Hepatocyte (in vitro differentiated cells): Measurements from ENCODE around the gene TIGAR. TPM values are rescaled to one million over a fixed set of nuclear protein-coding genes. Genes with fewer than 3 reads are reported as not detected.
A peak's percentile ranks its signal among the peaks of the same experiment; 100 is the strongest.

ENCODE experiments used
- DNase-seq: peaks from one replicate; pipeline ENCODE4 v3.0.0-alpha.2; 2016; ENCODE audit warnings: low spot score
- H2AFZ ChIP-seq: fragments of 200-600 bp; sonication (generic); 2 replicates; pipeline ENCODE4 v1.6.0; 2016; ENCODE audit warnings: antibody characterized with exemption, mild to moderate bottlenecking
- H3K27ac ChIP-seq: fragments of 200-600 bp; sonication (generic); 2 replicates; pipeline ENCODE4 v1.5.1; 2016; ENCODE audit warnings: mild to moderate bottlenecking
- H3K27me3 ChIP-seq: fragments of 200-600 bp; sonication (generic); 2 replicates; pipeline ENCODE4 v1.6.1; 2016
- H3K36me3 ChIP-seq: fragments of 200-600 bp; sonication (generic); replicated peaks from 2 replicates; pipeline ENCODE4 v1.5.1; 2016; ENCODE audit warnings: low read depth; ENCODE audit not compliant: insufficient read depth
- H3K4me1 ChIP-seq: fragments of 200-600 bp; sonication (generic); 2 replicates; pipeline ENCODE4 v1.5.1; 2016; ENCODE audit warnings: mild to moderate bottlenecking, moderate library complexity; ENCODE audit not compliant: insufficient read depth
- H3K4me2 ChIP-seq: fragments of 200-600 bp; sonication (generic); 2 replicates; pipeline ENCODE4 v1.6.0; 2016
- H3K4me3 ChIP-seq: fragments of 200-600 bp; sonication (generic); 2 replicates; pipeline ENCODE4 v1.5.1; 2016; ENCODE audit warnings: mild to moderate bottlenecking
- H3K79me2 ChIP-seq: fragments of 200-600 bp; sonication (generic); 2 replicates; pipeline ENCODE4 v1.6.0; 2017; ENCODE audit warnings: mild to moderate bottlenecking
- H3K9me2 ChIP-seq: fragments of 200-600 bp; sonication (generic); replicated peaks from 2 replicates; pipeline ENCODE4 v1.6.0; 2017; ENCODE audit warnings: mild to moderate bottlenecking; ENCODE audit not compliant: insufficient read depth
- H3K9me3 ChIP-seq: fragments of 200-600 bp; sonication (generic); 2 replicates; pipeline ENCODE4 v1.5.1; 2016; ENCODE audit warnings: low read depth, mild to moderate bottlenecking
- H4K20me1 ChIP-seq: fragments of 200-600 bp; sonication (generic); 2 replicates; pipeline ENCODE4 v1.6.0; 2016; ENCODE audit warnings: mild to moderate bottlenecking; ENCODE audit not compliant: insufficient read depth, poor library complexity, severe bottlenecking
- CTCF ChIP-seq: fragments of 200-600 bp; sonication (generic); IDR thresholded peaks from 2 replicates; pipeline ENCODE4 v1.5.1; 2016; ENCODE audit warnings: antibody characterized with exemption, mild to moderate bottlenecking; ENCODE audit not compliant: poor library complexity
- EZH2 ChIP-seq: fragments of 200-600 bp; sonication (generic); IDR thresholded peaks from 2 replicates; pipeline ENCODE4 v1.6.1; 2016; ENCODE audit warnings: antibody characterized with exemption, mild to moderate bottlenecking, borderline replicate concordance
- EZH2phosphoT487 ChIP-seq: fragments of 200-600 bp; sonication (generic); IDR thresholded peaks from one replicate; pipeline ENCODE4 v1.6.1; 2018; ENCODE audit warnings: antibody characterized with exemption, mild to moderate bottlenecking, low read depth, moderate library complexity; ENCODE audit not compliant: unreplicated experiment, severe bottlenecking
- WGBS: methylation state at CpG from one replicate; pipeline ENCODE4 v1.1.6; 2016; ENCODE audit warnings: low lambda C conversion rate; ENCODE audit errors: missing lambda C conversion rate; 5-methylcytosine and 5-hydroxymethylcytosine counted together
- polyA plus RNA-seq: library from polyadenylated mRNA; unstranded; fragments of >200 nt; fragmentation: Nextera tagmentation; extraction: Ambion mirVana; gene quantifications from 2 replicates; pipeline ENCODE4 v1.2.1, GENCODE V29; 2016
- total RNA-seq: library from RNA; depleted of rRNA; stranded (reverse); fragments of >200 nt; gene quantifications from 2 replicates; pipeline ENCODE4 v1.2.3, GENCODE V29; 2014

TIGAR gene
- total and polyA plus RNA-seq, 2 experiments from 2014 or later = 7.9 to 9.8 TPM

DNA sequence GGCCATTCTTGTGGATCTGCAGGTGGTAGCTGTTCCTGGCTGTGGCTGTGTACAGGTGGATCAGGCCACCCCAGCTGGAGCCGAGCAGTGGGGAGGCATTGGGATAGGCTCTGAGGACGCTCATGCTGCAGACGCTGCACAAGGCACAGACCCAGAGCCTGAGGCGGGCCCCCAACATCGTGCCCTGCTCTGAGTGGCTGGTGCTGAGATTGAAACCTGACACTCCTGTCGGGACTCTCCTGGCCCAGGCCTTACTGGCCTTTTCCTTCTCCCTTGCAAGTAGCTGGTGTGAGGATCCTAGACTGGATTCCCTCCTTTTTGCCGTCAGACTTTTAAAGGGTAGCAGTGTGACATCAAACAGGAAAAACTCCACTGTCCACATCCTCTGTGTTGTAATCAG, 58.4 kb downstream of the TIGAR start, which contains the start of gene FGF23:
FGF23 (minus strand) TSS at position 308 of the 400 bp plus-strand sequence; CDS start at position 178, 130 bp downstream.
- DNase-seq = peak; percentile 58
- Histone ChIP-seq H3K27ac (peak within 1 kb of the TSS; percentile 86), H2AFZ (peak within 1 kb of the TSS; percentile 49), H3K27me3 (no peaks in the 10 kb centered on the region), H3K4me1 (no peaks in the 10 kb centered on the region), H3K9me2 (no peaks in the 10 kb centered on the region), H4K20me1 (no peaks in the 10 kb centered on the region), H3K36me3 (no peaks in the 10 kb centered on the region), H3K79me2 (no peaks in the 10 kb centered on the region), H3K4me2 (peak within 1 kb of the TSS; percentile 66), H3K4me3 (no peak within 1 kb of the TSS), H3K9me3 (no peaks in the 10 kb centered on the region)
- WGBS = 17% methylated on average over 7 of the region's 7 CpGs
- TF ChIP-seq EZH2 = no peak
- TF ChIP-seq CTCF = no peak
- no peak for TF ChIP-seq EZH2phosphoT487

- 87% methylated on average over 4 of the region's 4 CpGs for WGBS
- no peak overlapping the region for H2AFZ ChIP-seq
- no peak overlapping the region for H3K4me2 ChIP-seq
- TF ChIP-seq EZH2 = no peak
- TF ChIP-seq EZH2phosphoT487 = no peak
- H3K9me2 ChIP-seq = no peaks in the 10 kb centered on the region
- H3K36me3 ChIP-seq = no peaks in the 10 kb centered on the region
- H3K79me2 ChIP-seq = no peaks in the 10 kb centered on the region
- no peak overlapping the region for H3K4me3 ChIP-seq
- no peaks in the 10 kb centered on the region for H3K9me3 ChIP-seq
- H3K4me1 ChIP-seq = no peaks in the 10 kb centered on the region
- H3K27me3 ChIP-seq = no peaks in the 10 kb centered on the region
- H3K27ac ChIP-seq = no peak overlapping the region
- no peak for DNase-seq
- H4K20me1 ChIP-seq = no peaks in the 10 kb centered on the region
Measured at GRCh38 chr12:4380332-4380731, 59.3 kb downstream of the TIGAR start.

GRCh38 chr12:4383304-4383865, 62.4 kb downstream of the TIGAR start:
- DNase-seq = peak; percentile 28
- WGBS = 66% methylated on average over 8 of the region's 8 CpGs

More at GRCh38 chr12:4383304-4383865, 62.4 kb downstream of the TIGAR start:
- H3K9me2 ChIP-seq = no peaks in the 10 kb centered on the region
- H4K20me1 ChIP-seq = no peaks in the 10 kb centered on the region
- no peak overlapping the region for H3K27ac ChIP-seq
- TF ChIP-seq EZH2 (no peak), CTCF (no peak), EZH2phosphoT487 (no peak)
- no peak overlapping the region for H2AFZ ChIP-seq
- H3K4me2 ChIP-seq = no peak overlapping the region
- H3K4me1 ChIP-seq = no peaks in the 10 kb centered on the region
- H3K9me3 ChIP-seq = no peaks in the 10 kb centered on the region
- no peaks in the 10 kb centered on the region for H3K36me3 ChIP-seq
- no peak overlapping the region for H3K4me3 ChIP-seq
- H3K79me2 ChIP-seq = no peaks in the 10 kb centered on the region
- H3K27me3 ChIP-seq = no peaks in the 10 kb centered on the region
